HEK293 (cell line): ENCODE data around the gene BMPR1A.

ENCODE experiments used
- CTCF ChIA-PET: fragments of 350-600 bp; formaldehyde crosslinking; extraction: SDS; loops from one replicate; lab custom pipeline; 2021; ENCODE audit warnings: antibody characterized with exemption; lab: Yijun Ruan, JAX
- POLR2A ChIA-PET: fragments of 300-600 bp; formaldehyde crosslinking; extraction: SDS; loops from one replicate; lab custom pipeline; 2020; ENCODE audit warnings: antibody characterized with exemption, inconsistent platforms; lab: Yijun Ruan, JAX
- H3K27ac ChIP-seq: fragments of 200-500 bp; sonication (Bioruptor generic); 2 replicates; pipeline ENCODE4 v1.5.1; 2014; ENCODE audit warnings: low read depth, low read length, control low read depth, inconsistent platforms; ENCODE audit errors: extremely low read depth
- H3K36me3 ChIP-seq, 2 experiments: fragments of 200-500 bp in 1 of 2; sonication (Bioruptor generic) in 1 of 2; 1 replicate in 1 of 2; 2 replicates in 1 of 2; pipeline ENCODE4 v1.5.1; 2014 to 2017; ENCODE audit warnings: inconsistent platforms in 2 of 2, low read length in 2 of 2; ENCODE audit not compliant: control insufficient read depth in 2 of 2, insufficient read depth in 1 of 2
- H3K4me1 ChIP-seq: fragments of 200-500 bp; sonication (Bioruptor generic); 2 replicates; pipeline ENCODE4 v1.5.1; 2014; ENCODE audit warnings: mild to moderate bottlenecking, low read length, inconsistent platforms; ENCODE audit not compliant: control insufficient read depth, insufficient read depth
- H3K4me3 ChIP-seq: 2 replicates; pipeline ENCODE4 v1.5.1; 2011; ENCODE audit warnings: low read depth, mild to moderate bottlenecking, control low read depth, low read length, moderate library complexity
- H3K9me3 ChIP-seq: fragments of 200-500 bp; sonication (Bioruptor generic); 2 replicates; pipeline ENCODE4 v1.5.1; 2014; ENCODE audit warnings: low read depth, low read length, inconsistent platforms; ENCODE audit not compliant: control insufficient read depth, insufficient read depth
- GFI1B ChIP-seq: fragments of 450-650 bp; formaldehyde crosslinking; IDR thresholded peaks from 2 replicates; pipeline ENCODE4 v1.5.1; 2016; ENCODE audit warnings: missing biosample characterization, missing genetic modification characterization
- KLF1 ChIP-seq: fragments of 450-650 bp; formaldehyde crosslinking; IDR thresholded peaks from 2 replicates; pipeline ENCODE4 v1.5.1; 2016; ENCODE audit warnings: missing biosample characterization, missing genetic modification characterization
- PRDM2 ChIP-seq: fragments of 450-650 bp; formaldehyde crosslinking; IDR thresholded peaks from 2 replicates; pipeline ENCODE4 v1.5.1; 2016; ENCODE audit warnings: missing biosample characterization, missing genetic modification characterization, borderline replicate concordance
- SCRT1 ChIP-seq: fragments of 450-650 bp; formaldehyde crosslinking; IDR thresholded peaks from 2 replicates; pipeline ENCODE4 v1.5.1; 2016; ENCODE audit warnings: missing biosample characterization, missing genetic modification characterization, borderline replicate concordance
- TRIM28 ChIP-seq: IDR thresholded peaks from 2 replicates; pipeline ENCODE4 v1.6.1; 2011; ENCODE audit warnings: low read length, control low read depth, borderline replicate concordance
- ZBTB6 ChIP-seq: fragments of 450-650 bp; formaldehyde crosslinking; IDR thresholded peaks from 2 replicates; pipeline ENCODE4 v1.5.1; 2017; ENCODE audit warnings: missing biosample characterization, missing genetic modification characterization
- ZFHX2 ChIP-seq: fragments of 450-650 bp; formaldehyde crosslinking; conservative IDR thresholded peaks from 2 replicates; pipeline ENCODE4 v1.5.1; 2016; ENCODE audit warnings: missing biosample characterization, missing genetic modification characterization
- ZNF114 ChIP-seq: fragments of 450-650 bp; formaldehyde crosslinking; IDR thresholded peaks from 2 replicates; pipeline ENCODE4 v1.5.0; 2017; ENCODE audit warnings: missing biosample characterization, missing genetic modification characterization
- ZNF138 ChIP-seq: fragments of 450-650 bp; formaldehyde crosslinking; IDR thresholded peaks from 2 replicates; pipeline ENCODE4 v1.5.1; 2016; ENCODE audit warnings: missing biosample characterization, missing genetic modification characterization, borderline replicate concordance
- ZNF155 ChIP-seq: fragments of 450-650 bp; formaldehyde crosslinking; IDR thresholded peaks from 2 replicates; pipeline ENCODE4 v1.5.1; 2016; ENCODE audit warnings: missing biosample characterization, missing genetic modification characterization
- ZNF18 ChIP-seq: fragments of 450-650 bp; formaldehyde crosslinking; IDR thresholded peaks from 2 replicates; pipeline ENCODE4 v1.5.1; 2016; ENCODE audit warnings: missing biosample characterization, missing genetic modification characterization
- ZNF2 ChIP-seq: fragments of 450-650 bp; formaldehyde crosslinking; IDR thresholded peaks from 2 replicates; pipeline ENCODE4 v1.5.1; 2016; ENCODE audit warnings: missing biosample characterization, missing genetic modification characterization
- ZNF202 ChIP-seq: fragments of 450-650 bp; formaldehyde crosslinking; IDR thresholded peaks from 2 replicates; pipeline ENCODE4 v1.5.1; 2016; ENCODE audit warnings: missing biosample characterization, missing genetic modification characterization, borderline replicate concordance
- ZNF239 ChIP-seq: fragments of 450-650 bp; formaldehyde crosslinking; IDR thresholded peaks from 2 replicates; pipeline ENCODE4 v1.5.1; 2016; ENCODE audit warnings: missing biosample characterization, missing genetic modification characterization
- ZNF248 ChIP-seq: fragments of 450-650 bp; formaldehyde crosslinking; IDR thresholded peaks from 2 replicates; pipeline ENCODE4 v1.5.1; 2017; ENCODE audit warnings: missing biosample characterization, missing genetic modification characterization
- ZNF391 ChIP-seq: fragments of 450-650 bp; formaldehyde crosslinking; IDR thresholded peaks from 2 replicates; pipeline ENCODE4 v1.5.1; 2016; ENCODE audit warnings: low read depth, missing biosample characterization, missing genetic modification characterization, borderline replicate concordance
- ZNF626 ChIP-seq: fragments of 450-650 bp; sonication (Bioruptor Pico); formaldehyde crosslinking; IDR thresholded peaks from 2 replicates; pipeline ENCODE4 v1.5.1; 2018; ENCODE audit warnings: missing biosample characterization, missing genetic modification characterization, inconsistent platforms
- ZNF692 ChIP-seq: fragments of 450-650 bp; formaldehyde crosslinking; IDR thresholded peaks from 2 replicates; pipeline ENCODE4 v1.5.1; 2016; ENCODE audit warnings: missing biosample characterization, missing genetic modification characterization
- ZSCAN18 ChIP-seq: fragments of 450-650 bp; formaldehyde crosslinking; IDR thresholded peaks from 2 replicates; pipeline ENCODE4 v1.5.1; 2016; ENCODE audit warnings: missing biosample characterization, missing genetic modification characterization
- ZSCAN23 ChIP-seq: fragments of 450-650 bp; formaldehyde crosslinking; IDR thresholded peaks from 2 replicates; pipeline ENCODE4 v1.5.1; 2016; ENCODE audit warnings: missing biosample characterization, missing genetic modification characterization
- ZSCAN4 ChIP-seq: fragments of 450-650 bp; formaldehyde crosslinking; IDR thresholded peaks from 2 replicates; pipeline ENCODE4 v1.5.1; 2017; ENCODE audit warnings: missing biosample characterization, missing genetic modification characterization

Gene BMPR1A

GRCh38 chr10:86837663-86838062 lies 81.2 kb downstream of the BMPR1A start (continued):
- TF ChIP-seq ZSCAN4 (tag by site-specific recombination) (no peak), TRIM28 (peak; percentile 21)

GRCh38 chr10:86840498-86840897 lies 84.1 kb downstream of the BMPR1A start:
- no peak overlapping the region for H3K27ac ChIP-seq
- H3K4me3 ChIP-seq, result no peak overlapping the region
- TF ChIP-seq ZNF202 (tag by site-specific recombination) (no peak), GFI1B (tag by site-specific recombination) (no peak), ZNF248 (no peak), ZNF114 (tag by site-specific recombination) (no peak), ZNF138 (tag by site-specific recombination) (no peak), KLF1 (tag by site-specific recombination) (no peak), ZNF155 (tag by site-specific recombination) (no peak), ZNF239 (tag by site-specific recombination) (no peak), ZNF626 (tag by site-specific recombination) (no peak), ZNF692 (no peak), ZSCAN18 (tag by site-specific recombination) (no peak), ZNF18 (no peak), ZNF391 (tag by site-specific recombination) (no peak), ZFHX2 (no peak)
- TF ChIP-seq, all 188 proteins: peak for 0
- POLR2A ChIA-PET, result interaction anchor here (0.6 kb wide), 1 partner anchor 59 kb away, joined by 3 read pairs; no protein-coding TSS in a partner anchor
- Histone ChIP-seq H3K36me3 (peaks cover 0 to 28% of the 10 kb centered on the region in 2 experiments; a peak in 2 of 3 replicates), H3K9me3 (no peaks in the 10 kb centered on the region), H3K4me1 (peaks cover 20% of the 10 kb centered on the region)
- CTCF ChIA-PET, result interaction anchor here (0.6 to 1.4 kb wide), 2 partner anchors 22 to 32 kb away, joined by 3 read pairs; no protein-coding TSS in a partner anchor

- H3K9me3 ChIP-seq, result no peaks in the 10 kb centered on the region
- CTCF ChIA-PET, result no interaction called here
- no peaks in the 10 kb centered on the region for H3K4me1 ChIP-seq
- peaks cover 7 to 28% of the 10 kb centered on the region in 2 experiments; a peak in 2 of 3 replicates for H3K36me3 ChIP-seq
- POLR2A ChIA-PET, result no interaction called here
- H3K27ac ChIP-seq, result no peak overlapping the region
- no peak overlapping the region for H3K4me3 ChIP-seq
- TF ChIP-seq ZNF2, result no peak
- no peak for TF ChIP-seq ZNF138 (tag by site-specific recombination)
- no peak for TF ChIP-seq ZBTB6
- TF ChIP-seq ZSCAN23 (tag by site-specific recombination), result no peak
- TF ChIP-seq SCRT1 (tag by site-specific recombination), result no peak
- TF ChIP-seq PRDM2 (tag by site-specific recombination), result no peak
Measured at GRCh38 chr10:86846088-86846487, 89.7 kb downstream of the BMPR1A start.
